Measurements from ENCODE around the gene SLC39A11. TPM values are rescaled to one million over a fixed set of nuclear protein-coding genes. Genes with fewer than 3 reads are reported as not detected.

SLC39A11 gene
- total RNA-seq, 1 donor from 2014 or later, result 23.2 TPM

- no peak for DNase-seq (ENCODE audit: extremely low spot score, unreplicated experiment)
- no peaks in the 10 kb centered on the region for H3K9me3 Mint-ChIP-seq
- peaks cover 9% of the 10 kb centered on the region for H3K4me1 Mint-ChIP-seq (ENCODE audit: unreplicated experiment)
- TF ChIP-seq CTCF (conservative IDR thresholded peaks at IDR 0.05), result no peak
- no peaks in the 10 kb centered on the region for H3K27me3 Mint-ChIP-seq
- peaks cover 4% of the 10 kb centered on the region for H3K36me3 Mint-ChIP-seq
- H3K4me3 Mint-ChIP-seq, result no peak overlapping the region
- no peak overlapping the region for H3K27ac Mint-ChIP-seq
Observed at GRCh38 chr17:72946696-72947095, 145.8 kb downstream of the SLC39A11 start.

GRCh38 chr17:72946156-72946555 lies 146.3 kb downstream of the SLC39A11 start:
- H3K27ac Mint-ChIP-seq, result no peak overlapping the region
- no peak overlapping the region for H3K4me3 Mint-ChIP-seq

GRCh38 chr17:72945473-72945872 lies 147.0 kb downstream of the SLC39A11 start:
- no peak overlapping the region for H3K27ac Mint-ChIP-seq
- TF ChIP-seq CTCF (conservative IDR thresholded peaks at IDR 0.05), result no peak
- H3K27me3 Mint-ChIP-seq, result no peaks in the 10 kb centered on the region
- DNase-seq (ENCODE audit: extremely low spot score, unreplicated experiment), result no peak
- peaks cover 4% of the 10 kb centered on the region for H3K36me3 Mint-ChIP-seq
- H3K9me3 Mint-ChIP-seq, result no peaks in the 10 kb centered on the region
- no peak overlapping the region for H3K4me3 Mint-ChIP-seq
- H3K4me1 Mint-ChIP-seq (ENCODE audit: unreplicated experiment), result peaks cover 9% of the 10 kb centered on the region

More at GRCh38 chr17:72946156-72946555, 146.3 kb downstream of the SLC39A11 start:
- Mint-ChIP-seq H3K27me3 (no peaks in the 10 kb centered on the region), H3K9me3 (no peaks in the 10 kb centered on the region), H3K36me3 (peaks cover 4% of the 10 kb centered on the region), H3K4me1 (ENCODE audit: unreplicated experiment) (peaks cover 9% of the 10 kb centered on the region)
- no peak for TF ChIP-seq CTCF (conservative IDR thresholded peaks at IDR 0.05)
- DNase-seq (ENCODE audit: extremely low spot score, unreplicated experiment), result no peak

DNA sequence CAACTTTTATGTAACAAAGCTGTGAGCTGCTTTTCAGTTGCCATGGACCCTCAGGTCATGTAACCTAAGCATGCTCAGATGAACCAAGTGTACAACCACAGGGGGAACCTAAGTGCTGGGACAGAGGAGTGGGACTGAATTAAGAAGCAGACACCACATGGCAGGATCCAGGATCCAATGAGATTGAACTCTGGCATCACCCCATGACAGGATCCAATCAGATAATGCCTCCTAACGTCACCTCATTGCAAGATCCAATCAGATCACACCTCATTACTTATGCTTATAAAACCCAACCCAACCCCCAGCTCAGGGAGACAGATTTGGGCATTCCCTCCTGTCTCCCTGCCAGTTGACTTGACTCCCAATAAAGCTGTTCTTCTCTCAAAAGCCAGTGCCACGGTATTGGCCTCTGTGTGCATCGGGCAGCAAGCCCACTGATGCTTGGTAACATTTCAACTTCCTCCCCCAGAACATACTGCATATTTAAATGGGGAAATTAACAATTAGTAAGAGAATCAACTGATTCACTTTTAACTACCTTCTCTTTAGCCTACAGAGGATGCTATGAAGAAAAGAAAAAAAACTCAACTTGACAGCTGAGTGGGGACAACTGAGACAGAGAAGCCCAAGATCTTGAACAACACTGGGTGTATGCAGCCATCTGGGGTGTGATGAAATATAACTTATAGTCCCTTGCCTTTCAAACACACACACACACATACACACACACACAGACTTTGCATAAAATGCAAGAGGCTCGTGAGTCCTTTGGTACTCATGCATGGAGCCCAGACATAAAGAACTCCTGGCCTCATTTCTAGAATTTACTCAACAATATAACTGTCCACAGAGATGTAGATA lies 148.4 kb downstream of the SLC39A11 start:
- peaks cover 9% of the 10 kb centered on the region for H3K4me1 Mint-ChIP-seq (ENCODE audit: unreplicated experiment)
- peaks cover 4% of the 10 kb centered on the region for H3K36me3 Mint-ChIP-seq
- H3K9me3 Mint-ChIP-seq, result no peaks in the 10 kb centered on the region
- H3K27me3 Mint-ChIP-seq, result no peaks in the 10 kb centered on the region
- no peak for TF ChIP-seq CTCF (conservative IDR thresholded peaks at IDR 0.05)
- no peak overlapping the region for H3K4me3 Mint-ChIP-seq
- no peak overlapping the region for H3K27ac Mint-ChIP-seq
- no peak for DNase-seq (ENCODE audit: extremely low spot score, unreplicated experiment)

DNA sequence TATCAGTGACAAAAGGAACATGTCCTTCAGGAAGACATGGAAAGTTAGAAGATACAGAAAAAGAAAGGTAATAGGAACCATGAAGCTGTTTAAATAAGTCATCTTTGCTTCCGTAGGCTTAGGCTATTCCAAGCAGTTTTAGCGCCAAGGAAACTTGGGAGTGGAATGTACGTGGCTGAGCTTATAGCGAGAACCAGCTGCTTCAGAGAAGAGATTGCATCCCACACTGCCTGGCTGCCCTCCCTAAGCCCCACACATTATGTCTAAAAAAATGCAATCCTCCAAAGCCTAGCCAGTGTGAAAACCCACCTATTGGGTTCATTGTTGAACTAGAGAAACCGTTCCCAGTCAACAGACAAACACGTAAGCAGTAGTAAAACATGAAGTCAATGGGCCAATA lies 149.9 kb downstream of the SLC39A11 start:
- no peak overlapping the region for H3K27ac Mint-ChIP-seq
- H3K4me3 Mint-ChIP-seq, result no peak overlapping the region
- H3K9me3 Mint-ChIP-seq, result no peaks in the 10 kb centered on the region
- TF ChIP-seq CTCF (conservative IDR thresholded peaks at IDR 0.05), result no peak
- peaks cover 12% of the 10 kb centered on the region for H3K4me1 Mint-ChIP-seq (ENCODE audit: unreplicated experiment)
- H3K36me3 Mint-ChIP-seq, result peaks cover 4% of the 10 kb centered on the region
- no peak for DNase-seq (ENCODE audit: extremely low spot score, unreplicated experiment)
- no peaks in the 10 kb centered on the region for H3K27me3 Mint-ChIP-seq

Measured in type B pancreatic cell (in vitro differentiated cells).